GOT3 (cell line): ENCODE results near the gene CDKL1.
"Not testable (repeated sequence)": the region's sequence is repeated elsewhere in the genome, so short reads cannot be mapped to it uniquely, and the experiment has no call there.

Experiments used
- DNase-seq: peaks from one replicate; lab custom pipeline; 2025; ENCODE audit warnings: mixed read lengths; lab: John Stamatoyannopoulos, UW

Gene CDKL1

GRCh38 chr14:50388256-50388931, 8.3 kb downstream of the CDKL1 start:
- DNase-seq, result no peak

- no peak for DNase-seq
Observed at GRCh38 chr14:50387548-50387947, 9.1 kb downstream of the CDKL1 start.

DNA sequence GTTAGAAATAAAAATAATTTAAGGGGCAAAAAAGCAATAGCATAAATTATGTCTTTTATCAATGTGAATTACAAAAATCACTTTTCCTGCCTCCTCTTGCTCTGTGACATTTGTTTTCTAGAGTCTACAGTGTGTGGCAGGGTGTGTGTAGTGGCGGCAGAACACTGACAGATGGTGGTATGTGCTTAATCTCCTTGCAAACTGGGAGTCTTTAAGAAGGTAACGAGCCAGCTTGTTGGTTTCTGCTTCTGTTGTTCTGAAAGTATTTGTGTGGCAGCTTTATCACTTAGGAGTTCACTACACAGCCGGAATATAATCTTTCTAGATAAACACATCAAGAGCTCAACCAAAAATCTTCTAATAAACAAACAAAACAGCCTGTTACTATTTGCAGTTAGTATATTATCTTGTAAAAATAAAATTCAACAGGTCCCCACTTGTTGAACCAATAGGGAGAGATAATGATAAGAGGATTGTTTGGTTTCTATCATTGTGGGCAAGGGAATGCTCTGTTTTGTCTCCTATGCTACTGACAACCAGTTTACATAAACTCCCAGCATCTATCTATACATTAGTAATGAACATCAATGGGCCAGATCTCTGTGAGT, 13.0 kb downstream of the CDKL1 start:
- no peak for DNase-seq

- DNase-seq, result no peak
Observed at GRCh38 chr14:50381823-50382287, 14.8 kb downstream of the CDKL1 start.

- DNase-seq, result no peak
Observed at GRCh38 chr14:50381008-50381407, 15.7 kb downstream of the CDKL1 start.

DNA sequence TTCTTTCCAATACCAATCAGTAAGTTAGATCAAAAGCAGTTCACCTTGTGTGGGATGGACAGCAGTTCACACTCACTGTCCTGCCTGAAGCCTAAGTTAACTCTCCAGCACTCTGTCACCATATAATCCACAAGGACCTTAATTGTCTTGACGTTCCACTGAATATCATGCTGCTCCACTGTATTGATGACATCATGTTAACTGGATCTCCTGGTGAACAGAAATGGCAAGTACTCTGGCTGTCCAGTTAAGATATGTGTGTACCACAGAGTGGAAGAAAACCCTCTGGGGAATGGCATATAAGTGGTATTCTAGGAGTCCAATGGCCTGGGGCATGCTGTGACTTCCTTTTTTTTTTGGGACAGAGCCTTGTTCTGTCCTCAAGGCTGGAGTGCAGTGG, 16.2 kb downstream of the CDKL1 start:
- no peak for DNase-seq

DNA sequence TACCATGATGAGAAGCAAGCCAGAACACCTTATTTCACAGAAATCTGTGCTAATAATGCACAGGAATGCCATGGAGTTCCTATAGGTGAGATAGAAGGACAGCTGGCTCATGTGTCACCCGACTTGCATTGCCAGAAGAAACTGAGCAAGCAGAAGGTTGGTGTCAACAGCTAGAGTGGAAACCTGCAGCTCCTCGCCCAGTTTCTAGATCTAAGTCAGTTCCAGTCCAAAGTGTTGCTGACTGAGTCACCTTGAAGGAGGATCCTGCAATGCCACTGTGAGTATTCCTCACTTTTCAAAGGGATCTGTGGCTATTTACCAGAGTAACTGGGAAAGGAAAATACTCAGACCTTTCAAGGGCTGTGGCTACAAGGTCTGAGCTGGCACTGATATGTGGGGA, 17.1 kb downstream of the CDKL1 start:
- DNase-seq, result no peak

DNA sequence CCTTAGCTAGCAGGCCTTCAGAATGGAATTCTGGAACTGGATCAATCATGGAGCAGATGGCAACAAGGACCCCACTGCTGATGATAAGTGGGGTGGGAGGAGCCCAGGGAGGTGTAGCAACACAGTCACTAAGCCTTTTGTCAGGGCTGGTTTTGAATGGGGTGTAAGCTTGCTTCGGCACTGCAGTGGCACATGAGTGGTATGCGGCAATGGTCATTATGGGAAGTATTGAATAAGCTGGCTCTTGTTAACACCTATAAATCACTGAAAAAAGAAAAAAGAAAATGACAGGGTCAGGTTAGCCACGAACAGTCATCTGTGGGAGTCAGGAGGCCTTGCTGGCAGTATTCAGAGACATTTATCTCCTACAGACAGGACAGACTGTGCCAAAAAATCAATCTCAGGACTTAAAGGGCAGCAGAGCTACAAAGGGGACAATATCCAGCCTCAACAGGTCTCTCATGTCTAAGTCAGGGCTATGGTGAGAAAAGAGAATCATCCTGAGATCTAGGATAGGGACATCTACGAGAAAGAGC, 19.1 kb downstream of the CDKL1 start:
- no peak for DNase-seq

GRCh38 chr14:50375760-50376159, 20.9 kb downstream of the CDKL1 start:
- no peak for DNase-seq

GRCh38 chr14:50373959-50374358, 22.7 kb downstream of the CDKL1 start:
- no peak for DNase-seq

- DNase-seq, result no peak
Observed at GRCh38 chr14:50371546-50371945, 25.1 kb downstream of the CDKL1 start.

GRCh38 chr14:50366589-50366988, 30.1 kb downstream of the CDKL1 start:
- no peak for DNase-seq

DNA sequence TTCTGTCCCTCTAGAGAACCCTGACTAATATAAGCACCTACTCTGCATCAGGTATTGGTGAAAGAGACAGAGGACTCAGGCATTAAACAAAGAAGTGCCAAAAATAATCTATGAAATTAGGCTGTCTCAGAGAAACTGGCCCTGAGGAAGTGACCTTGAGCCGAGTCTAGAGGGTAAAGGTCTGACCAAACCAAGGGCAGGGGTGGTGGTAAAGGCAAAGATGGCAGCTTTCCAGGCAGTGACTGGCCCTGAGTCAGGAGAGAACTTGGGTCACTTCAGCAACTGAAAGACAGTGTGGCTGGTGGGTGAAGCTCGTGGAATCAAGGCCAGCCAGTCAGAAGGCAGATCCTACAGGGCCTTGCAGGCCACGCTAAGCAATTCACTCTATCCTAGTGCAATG, 30.6 kb downstream of the CDKL1 start:
- DNase-seq, result no peak

- DNase-seq, result not testable (repeated sequence)
Observed at GRCh38 chr14:50365572-50365971, 31.1 kb downstream of the CDKL1 start.

DNA sequence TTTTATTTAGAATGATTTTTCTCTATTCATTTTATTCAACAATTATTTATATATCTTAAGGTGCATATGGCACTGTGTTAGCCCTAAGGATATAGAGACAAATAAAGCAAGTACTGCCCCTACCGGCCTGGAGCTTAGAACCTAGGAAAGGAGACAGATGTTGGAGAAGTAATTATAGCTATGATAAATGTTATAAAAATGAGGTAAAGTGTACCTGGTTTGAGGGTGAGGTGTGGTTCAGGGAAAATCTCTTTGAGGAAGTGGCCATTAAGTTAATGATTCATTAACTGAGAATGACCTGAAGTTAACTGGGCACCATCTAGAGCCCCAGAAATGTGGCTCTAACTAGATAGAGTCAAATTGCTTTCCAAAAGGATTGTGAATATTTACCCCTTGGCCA, 31.9 kb downstream of the CDKL1 start:
- no peak for DNase-seq

DNA sequence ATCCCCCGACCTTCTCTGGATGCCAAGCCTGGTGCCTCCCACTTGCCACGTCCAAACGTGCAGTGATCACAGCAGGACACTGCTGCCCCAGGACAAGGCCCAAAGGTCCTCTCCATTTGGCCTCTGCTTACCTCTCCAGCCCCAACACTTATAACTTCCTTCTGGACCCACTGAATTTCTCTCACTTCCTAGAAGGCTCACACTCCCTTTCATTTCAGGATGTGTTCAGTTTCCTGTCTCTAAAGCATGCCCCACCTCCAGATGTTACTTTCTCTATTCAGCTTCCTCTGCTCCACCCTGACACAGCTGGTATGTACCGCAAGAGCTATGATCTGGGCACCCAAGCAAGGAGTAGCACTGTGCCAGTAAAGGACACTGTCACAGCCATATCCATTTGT, 33.0 kb downstream of the CDKL1 start:
- no peak for DNase-seq

GRCh38 chr14:50362764-50363713, 33.6 kb downstream of the CDKL1 start:
- no peak for DNase-seq

DNA sequence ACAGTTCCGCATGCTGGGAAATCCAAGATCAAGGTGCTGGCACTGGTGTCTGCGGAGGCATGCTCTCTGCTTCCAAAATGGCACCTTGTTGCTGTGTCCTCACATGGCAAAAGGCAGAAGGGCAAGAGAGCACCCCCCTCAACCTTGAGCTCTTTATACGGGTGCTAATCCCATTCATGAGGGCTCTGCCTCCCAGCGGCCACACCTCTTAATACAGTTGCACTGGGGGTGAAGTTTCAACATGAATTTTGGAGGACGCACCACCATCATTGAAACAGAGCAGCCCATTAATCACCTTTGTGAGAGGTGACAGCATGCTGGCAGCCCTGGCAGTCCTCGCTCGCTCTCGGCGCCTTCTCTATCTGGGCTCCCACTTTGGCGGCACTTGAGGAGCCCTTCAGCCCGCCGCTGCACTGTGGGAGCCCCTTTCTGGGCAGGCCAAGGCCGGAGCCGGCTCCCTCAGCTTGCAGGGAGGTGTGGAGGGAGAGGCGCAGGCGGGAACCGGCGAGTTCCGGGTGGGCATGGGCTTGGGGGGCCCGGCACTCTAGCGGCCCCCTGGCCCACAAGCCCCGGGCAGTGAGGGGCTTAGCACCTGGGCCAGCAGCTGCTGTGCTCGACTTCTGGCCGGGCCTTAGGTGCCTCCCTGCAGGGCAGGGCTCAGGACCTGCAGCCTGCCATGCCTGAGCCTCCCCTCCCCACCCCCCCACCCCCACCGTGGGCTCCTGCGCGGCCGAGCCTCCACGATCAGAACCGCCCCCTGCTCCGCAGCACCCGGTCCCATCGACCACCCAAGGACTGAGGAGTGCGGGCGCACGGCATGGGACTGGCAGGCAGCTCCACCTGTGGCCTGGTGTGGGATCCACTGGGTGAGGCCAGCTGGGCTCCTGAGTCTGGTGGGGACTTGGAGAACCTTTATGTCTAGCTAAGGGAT, 34.9 kb downstream of the CDKL1 start:
- DNase-seq, result not testable (repeated sequence)

GRCh38 chr14:50360851-50361250, 35.8 kb downstream of the CDKL1 start:
- no peak for DNase-seq

- DNase-seq, result no peak
Observed at GRCh38 chr14:50360093-50360492, 36.6 kb downstream of the CDKL1 start.

DNA sequence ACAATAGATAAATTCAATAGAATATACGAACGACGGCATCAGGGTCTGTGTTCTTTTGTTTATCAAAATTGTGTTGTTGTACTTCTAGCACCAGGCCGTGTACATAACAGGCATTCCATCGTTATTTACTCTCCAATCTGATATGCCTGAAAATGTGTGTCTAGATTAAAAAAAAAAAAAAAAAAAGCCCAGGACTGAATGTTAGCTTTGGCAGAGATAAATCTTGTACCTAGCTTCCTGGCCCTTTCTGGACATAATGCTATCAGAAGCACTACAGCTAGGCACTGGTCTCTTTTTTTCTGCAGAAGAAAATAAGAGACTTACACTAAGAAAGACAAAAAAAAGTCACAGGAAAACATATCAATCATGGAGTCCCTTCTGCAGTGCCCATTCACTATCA, 37.0 kb downstream of the CDKL1 start:
- DNase-seq, result no peak
